ENCODE measurements around the gene RTL3. TPM values are rescaled to one million over a fixed set of nuclear protein-coding genes. Genes with fewer than 3 reads are reported as not detected.

Gene RTL3
- total RNA-seq, 1 donor from 2014 or later = not detected

DNA sequence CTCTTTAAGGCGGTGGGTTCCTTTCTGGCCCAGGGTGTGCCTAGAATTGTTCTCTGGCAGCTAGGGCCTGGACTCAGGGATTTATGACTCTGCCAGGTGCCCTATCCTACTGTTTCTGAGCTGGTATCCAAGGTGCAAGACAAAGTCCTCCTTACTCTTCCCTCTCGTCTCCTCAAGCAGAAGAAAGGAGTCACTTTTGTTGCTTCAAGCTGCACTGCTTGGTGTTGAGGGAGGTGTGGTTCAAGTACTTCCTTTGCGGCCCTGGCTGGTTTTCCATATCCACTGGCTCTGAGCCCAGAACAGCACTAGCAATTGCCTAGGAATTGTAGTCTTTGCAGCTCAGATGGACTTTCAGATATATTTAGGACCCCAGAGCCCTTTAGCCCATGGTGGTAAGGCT is 39.3 kb downstream of the RTL3 start:
- Histone ChIP-seq H3K27ac (no peak overlapping the region), H3K4me3 (no peak overlapping the region), H3K4me1 (no peaks in the 10 kb centered on the region), H3K27me3 (no peaks in the 10 kb centered on the region), H3K9me3 (no peaks in the 10 kb centered on the region), H3K36me3 (no peaks in the 10 kb centered on the region)
- intact Hi-C loops (cut with DNase I) = no loop called here
- DNase-seq (ENCODE audit: extremely low spot score in 2 of 2) = no peak
- no peak for TF ChIP-seq POLR2AphosphoS5 (IDR thresholded peaks at IDR 0.05; ENCODE audit: insufficient read depth in 1 of 2, low read depth in 1 of 2)
- no peak for TF ChIP-seq POLR2A (IDR thresholded peaks at IDR 0.05)
- TF ChIP-seq, protein P1, sequence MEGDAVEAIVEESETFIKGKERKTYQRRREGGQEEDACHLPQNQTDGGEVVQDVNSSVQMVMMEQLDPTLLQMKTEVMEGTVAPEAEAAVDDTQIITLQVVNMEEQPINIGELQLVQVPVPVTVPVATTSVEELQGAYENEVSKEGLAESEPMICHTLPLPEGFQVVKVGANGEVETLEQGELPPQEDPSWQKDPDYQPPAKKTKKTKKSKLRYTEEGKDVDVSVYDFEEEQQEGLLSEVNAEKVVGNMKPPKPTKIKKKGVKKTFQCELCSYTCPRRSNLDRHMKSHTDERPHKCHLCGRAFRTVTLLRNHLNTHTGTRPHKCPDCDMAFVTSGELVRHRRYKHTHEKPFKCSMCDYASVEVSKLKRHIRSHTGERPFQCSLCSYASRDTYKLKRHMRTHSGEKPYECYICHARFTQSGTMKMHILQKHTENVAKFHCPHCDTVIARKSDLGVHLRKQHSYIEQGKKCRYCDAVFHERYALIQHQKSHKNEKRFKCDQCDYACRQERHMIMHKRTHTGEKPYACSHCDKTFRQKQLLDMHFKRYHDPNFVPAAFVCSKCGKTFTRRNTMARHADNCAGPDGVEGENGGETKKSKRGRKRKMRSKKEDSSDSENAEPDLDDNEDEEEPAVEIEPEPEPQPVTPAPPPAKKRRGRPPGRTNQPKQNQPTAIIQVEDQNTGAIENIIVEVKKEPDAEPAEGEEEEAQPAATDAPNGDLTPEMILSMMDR (IDR thresholded peaks at IDR 0.05) = no peak

DNA sequence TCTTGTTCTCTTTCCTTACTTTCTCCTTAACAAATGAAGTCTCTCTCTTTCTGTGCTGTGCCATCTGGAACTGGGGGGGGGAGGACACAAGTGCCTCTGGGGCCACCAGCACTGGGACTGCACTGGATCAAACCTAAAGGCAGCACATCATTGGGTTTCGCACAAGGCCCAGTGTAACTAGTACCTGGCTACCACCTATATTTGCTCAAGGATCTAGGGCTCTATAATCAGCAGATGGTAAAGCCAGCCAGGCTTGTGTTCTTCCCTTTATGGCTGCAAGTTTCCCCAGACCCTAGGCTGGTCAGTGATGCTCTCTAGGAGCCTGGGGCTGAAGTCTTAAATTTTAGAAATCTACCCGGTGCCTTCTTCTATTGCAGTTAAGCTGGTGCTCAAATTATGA is 40.1 kb downstream of the RTL3 start:
- TF ChIP-seq POLR2A (IDR thresholded peaks at IDR 0.05) (no peak), POLR2AphosphoS5 (IDR thresholded peaks at IDR 0.05; ENCODE audit: insufficient read depth in 1 of 2, low read depth in 1 of 2) (no peak)
- TF ChIP-seq, protein P1 (IDR thresholded peaks at IDR 0.05) = no peak
- DNase-seq (ENCODE audit: extremely low spot score in 2 of 2) = no peak
- H3K4me1 ChIP-seq = no peaks in the 10 kb centered on the region
- H3K9me3 ChIP-seq = no peaks in the 10 kb centered on the region
- intact Hi-C loops (cut with DNase I) = no loop called here
- no peak overlapping the region for H3K27ac ChIP-seq
- H3K27me3 ChIP-seq = no peaks in the 10 kb centered on the region
- no peaks in the 10 kb centered on the region for H3K36me3 ChIP-seq
- H3K4me3 ChIP-seq = no peak overlapping the region

DNA sequence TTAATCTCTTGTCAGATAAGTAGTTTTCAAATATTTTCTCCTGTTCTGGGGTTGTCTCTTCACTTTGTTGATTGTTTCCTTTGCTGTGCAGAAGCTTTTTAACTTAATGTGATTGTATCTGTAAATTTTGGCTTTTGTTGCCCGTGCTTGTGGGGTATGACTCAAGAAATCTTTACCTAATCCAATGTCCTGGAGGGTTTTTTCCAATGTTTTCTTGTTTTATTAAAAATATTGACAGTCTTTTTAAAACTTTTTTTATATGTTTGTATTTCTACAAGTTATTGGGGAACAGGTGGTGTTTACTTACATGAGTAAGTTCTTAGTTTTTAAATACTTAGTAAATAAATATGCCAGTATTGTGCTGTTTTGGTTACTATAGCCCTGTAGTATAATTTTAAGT is 44.9 kb downstream of the RTL3 start:
- Histone ChIP-seq H3K4me1 (no peaks in the 10 kb centered on the region), H3K27me3 (no peaks in the 10 kb centered on the region), H3K36me3 (no peaks in the 10 kb centered on the region), H3K9me3 (no peaks in the 10 kb centered on the region), H3K4me3 (no peak overlapping the region), H3K27ac (no peak overlapping the region)
- TF ChIP-seq POLR2A (IDR thresholded peaks at IDR 0.05) = no peak
- no peak for TF ChIP-seq POLR2AphosphoS5 (IDR thresholded peaks at IDR 0.05; ENCODE audit: insufficient read depth in 1 of 2, low read depth in 1 of 2)
- TF ChIP-seq, protein P1 (IDR thresholded peaks at IDR 0.05) = no peak
- intact Hi-C loops (cut with DNase I) = no loop called here
- no peak for DNase-seq (ENCODE audit: extremely low spot score in 2 of 2)

Other genes starting within 250 kb of the RTL3 start
- not detected for gene LPAR4, start 88.4 kb upstream of the RTL3 start, total RNA-seq

Data from vagina (tissue), 2 donors.